ENCODE results near the gene SLC35F6.
"Not testable (repeated sequence)": the region's sequence is repeated elsewhere in the genome, so short reads cannot be mapped to it uniquely, and the experiment has no call there.

The SLC35F6 gene

GRCh38 chr2:26731714-26732113 lies 32.4 kb upstream of the SLC35F6 start:
- no peak for DNase-seq

GRCh38 chr2:26732446-26732845 lies 31.6 kb upstream of the SLC35F6 start:
- DNase-seq: no peak

GRCh38 chr2:26733413-26733812 lies 30.7 kb upstream of the SLC35F6 start:
- no peak for DNase-seq

GRCh38 chr2:26735097-26735496 lies 29.0 kb upstream of the SLC35F6 start:
- no peak for DNase-seq

- no peak for DNase-seq
Measured at GRCh38 chr2:26735883-26736588, 28.0 kb upstream of the SLC35F6 start.

GRCh38 chr2:26737221-26737620 lies 26.9 kb upstream of the SLC35F6 start:
- no peak for DNase-seq

GRCh38 chr2:26738481-26738880 lies 25.6 kb upstream of the SLC35F6 start:
- no peak for DNase-seq

- no peak for DNase-seq
Measured at GRCh38 chr2:26739514-26739913, 24.6 kb upstream of the SLC35F6 start.

GRCh38 chr2:26740346-26740745 lies 23.7 kb upstream of the SLC35F6 start:
- no peak for DNase-seq

GRCh38 chr2:26740890-26741302 lies 23.2 kb upstream of the SLC35F6 start:
- no peak for DNase-seq

GRCh38 chr2:26742048-26742770 lies 21.9 kb upstream of the SLC35F6 start:
- DNase-seq: no peak

GRCh38 chr2:26743852-26744251 lies 20.2 kb upstream of the SLC35F6 start:
- DNase-seq: no peak

- DNase-seq: no peak
Measured at GRCh38 chr2:26744953-26745352, 19.1 kb upstream of the SLC35F6 start.

- peak; percentile 31 for DNase-seq
Measured at GRCh38 chr2:26745609-26746327, 18.3 kb upstream of the SLC35F6 start.

- DNase-seq: no peak
Measured at GRCh38 chr2:26746934-26747333, 17.1 kb upstream of the SLC35F6 start.

- DNase-seq: peak; percentile 12
Measured at GRCh38 chr2:26749787-26750420, 14.2 kb upstream of the SLC35F6 start.

GRCh38 chr2:26750467-26750866 lies 13.6 kb upstream of the SLC35F6 start:
- DNase-seq: not testable (repeated sequence)

- no peak for DNase-seq
Measured at GRCh38 chr2:26752656-26753055, 11.4 kb upstream of the SLC35F6 start.

- no peak for DNase-seq
Measured at GRCh38 chr2:26754539-26754938, 9.5 kb upstream of the SLC35F6 start.

- DNase-seq: no peak
Measured at GRCh38 chr2:26754972-26755670, 9.0 kb upstream of the SLC35F6 start.

- DNase-seq: no peak
Measured at GRCh38 chr2:26756337-26756736, 7.7 kb upstream of the SLC35F6 start.

- DNase-seq: no peak
Measured at GRCh38 chr2:26757873-26758789, 6.0 kb upstream of the SLC35F6 start.

All from NCI-H510A (cell line).